Naive thymus-derived CD8-positive, alpha-beta T cell (primary cell): ENCODE data around the gene FAM234A. TPM values are rescaled to one million over a fixed set of nuclear protein-coding genes. Genes with fewer than 3 reads are reported as not detected.

Experiments
- ATAC-seq, 2 donors: fragments of 150-1000 bp; cut with Tn5 transposase in 1 of 2; sonication (Bioruptor Pico), chemical (Tn5 transposase) in 1 of 2; 1 replicate in 1 of 2; 2 replicates in 1 of 2; pipeline ENCODE4 v1.10.0; 2021; ENCODE audit warnings: mild to moderate bottlenecking in 2 of 2, moderate library complexity in 2 of 2
- POLR2A ChIA-PET: fragments of 350-600 bp; sonication (Branson Sonifier 250); formaldehyde crosslinking; loops from one replicate; lab custom pipeline; 2021; ENCODE audit warnings: antibody characterized with exemption; lab: Charles Lee
- DNase-seq, 10 donors: peaks; one replicate each; pipeline versions ENCODE4 v3.0.0 to v3.0.0-alpha.2; 2020 to 2022
- H3K27ac Mint-ChIP-seq, 10 donors: one replicate each; pipeline ENCODE4 v1.8.0; 2020 to 2022; ENCODE audit warnings: mild to moderate bottlenecking in 10 of 10, mixed read lengths in 10 of 10, moderate library complexity in 4 of 10, inconsistent platforms in 1 of 10
- H3K27me3 Mint-ChIP-seq, 5 donors: one replicate each; pipeline ENCODE4 v1.8.0; 2021 to 2022; ENCODE audit warnings: mixed read lengths in 5 of 5
- H3K36me3 Mint-ChIP-seq, 3 donors: one replicate each; pipeline ENCODE4 v1.8.0; 2020 to 2022; ENCODE audit warnings: mixed read lengths in 3 of 3, mild to moderate bottlenecking in 2 of 3, inconsistent platforms in 1 of 3
- H3K4me1 Mint-ChIP-seq, 4 donors: one replicate each; pipeline ENCODE4 v1.8.0; 2021 to 2022; ENCODE audit warnings: mixed read lengths in 4 of 4
- H3K4me3 Mint-ChIP-seq, 10 donors: one replicate each; pipeline ENCODE4 v1.8.0; 2020 to 2022; ENCODE audit warnings: mild to moderate bottlenecking in 10 of 10, mixed read lengths in 10 of 10, moderate library complexity in 6 of 10, inconsistent platforms in 1 of 10
- H3K9me3 Mint-ChIP-seq, 9 donors: one replicate each; pipeline ENCODE4 v1.8.0; 2020 to 2022; ENCODE audit warnings: mixed read lengths in 9 of 9, mild to moderate bottlenecking in 3 of 9, inconsistent platforms in 1 of 9, moderate library complexity in 1 of 9
- polyA plus RNA-seq, 3 donors: library from polyadenylated mRNA; unstranded; fragments of 300-500 nt; fragmentation: Illumina TruSeq; gene quantifications; one replicate each; pipeline ENCODE4 v1.2.3, GENCODE V29; 2021
- total RNA-seq, 8 experiments: library from RNA in 2 of 8; stranded (reverse) in 2 of 8; gene quantifications; one replicate each; pipeline ENCODE4 v1.2.3 and lab custom pipeline; 2021 to 2026

FAM234A gene
- total and polyA plus RNA-seq, 5 experiments from 2014 or later, result 18.8 to 46.5 (median 36.7) TPM

- no peak for ATAC-seq
- Mint-ChIP-seq H3K4me3 (no peak overlapping the region), H3K27me3 (no peaks in the 10 kb centered on the region), H3K4me1 (peaks cover 0 to 12% (median 8%) of the 10 kb centered on the region in 4 donors), H3K9me3 (no peaks in the 10 kb centered on the region), H3K27ac (no peak overlapping the region), H3K36me3 (peaks cover 0 to 62% (median 0%) of the 10 kb centered on the region in 3 donors)
- DNase-seq, result no peak
- POLR2A ChIA-PET, result interaction anchor here (1.0 kb wide), 1 partner anchor 50 kb away, joined by 3 read pairs; no protein-coding TSS in a partner anchor
These were observed 67.3 kb downstream of the FAM234A start for GRCh38 chr16:301950-302349.

DNA sequence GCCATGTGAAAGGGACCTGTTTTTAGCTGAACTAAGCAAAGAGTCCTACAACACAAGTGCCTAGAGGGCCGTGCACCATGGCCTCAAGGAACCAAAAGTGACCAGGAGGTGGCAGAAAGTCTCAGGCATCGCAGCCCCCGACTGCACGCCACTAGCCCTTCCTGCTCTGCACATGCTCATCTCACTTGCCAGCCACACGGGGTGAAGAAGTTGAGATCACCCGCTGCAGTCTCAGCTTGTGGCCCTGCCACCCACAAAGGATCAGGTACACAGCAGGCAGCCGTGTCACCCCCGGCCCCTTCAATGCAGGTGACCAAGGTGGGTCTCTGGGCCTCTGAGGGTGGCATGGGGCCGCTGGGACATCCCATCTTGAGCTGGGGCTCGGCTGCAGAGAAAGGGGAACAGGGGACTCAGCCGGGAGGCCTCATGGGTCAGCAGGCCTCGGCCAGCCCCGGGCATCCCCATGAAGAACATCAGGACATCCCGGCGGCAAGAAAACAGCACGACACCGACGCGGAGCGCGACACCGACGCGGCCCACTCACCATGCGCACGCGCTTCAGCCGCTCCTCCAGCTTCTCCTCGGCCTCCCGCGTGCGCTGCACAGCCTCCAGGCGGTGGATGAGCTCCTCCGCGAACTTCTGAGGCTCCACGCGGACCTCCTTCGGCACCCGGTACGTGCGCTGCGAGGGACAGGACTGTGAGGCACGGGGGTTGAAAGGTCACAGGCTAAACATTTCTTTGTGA is 69.3 kb downstream of the FAM234A start:
- ATAC-seq (peak; percentile 36 to 58), DNase-seq (peak in 1 of 10 donors; percentile 30)
- peaks cover 6 to 22% (median 14%) of the 10 kb centered on the region in 4 donors for H3K4me1 Mint-ChIP-seq
- POLR2A ChIA-PET, result interaction anchor here (1.1 kb wide), 1 partner anchor 74 kb away, joined by 3 read pairs; no protein-coding TSS in a partner anchor
- no peaks in the 10 kb centered on the region for H3K27me3 Mint-ChIP-seq
- H3K9me3 Mint-ChIP-seq, result no peaks in the 10 kb centered on the region
- peak overlapping the region in 4 of 10 donors; percentile 6 to 82 (median 16) for H3K27ac Mint-ChIP-seq
- no peak overlapping the region for H3K4me3 Mint-ChIP-seq
- H3K36me3 Mint-ChIP-seq, result peaks cover 0 to 62% (median 0%) of the 10 kb centered on the region in 3 donors

DNA sequence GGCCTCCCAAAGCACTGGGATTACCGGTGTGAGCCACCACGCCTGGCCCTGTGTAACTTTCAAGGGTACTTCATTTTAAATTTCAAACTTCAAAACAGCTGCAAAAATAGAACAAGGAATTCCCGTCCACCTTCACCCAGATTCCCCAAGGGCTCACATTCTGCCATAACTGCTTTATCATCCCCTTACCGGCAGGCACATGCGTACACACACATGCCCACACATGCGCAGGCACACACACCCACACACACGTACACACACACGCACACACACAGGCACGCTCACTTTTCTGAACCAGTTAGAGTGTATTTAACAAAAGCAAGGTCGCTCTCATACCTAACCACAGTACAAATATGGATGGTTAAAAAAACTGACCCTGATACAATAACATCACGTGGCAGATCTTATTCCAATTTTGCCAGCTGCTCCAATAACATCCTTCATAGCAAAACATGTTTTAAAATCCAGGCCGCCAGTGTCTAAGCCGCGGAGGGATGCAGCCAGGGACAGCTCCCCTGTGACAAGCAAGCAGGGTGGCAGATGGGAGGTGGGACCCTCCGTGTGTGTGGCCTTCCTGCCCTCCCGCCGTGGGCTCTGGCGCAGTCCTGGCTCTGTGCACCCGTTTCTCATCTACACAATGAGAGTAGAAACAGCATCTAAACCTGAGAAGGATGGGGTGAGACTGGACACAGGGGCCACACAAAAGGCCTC is 71.5 kb downstream of the FAM234A start:
- Mint-ChIP-seq H3K36me3 (peaks cover 0 to 66% (median 2%) of the 10 kb centered on the region in 3 donors), H3K27me3 (no peaks in the 10 kb centered on the region), H3K9me3 (no peaks in the 10 kb centered on the region), H3K4me3 (peak overlapping the region in 1 of 10 donors; percentile 4), H3K4me1 (peaks cover 12 to 34% (median 24%) of the 10 kb centered on the region in 4 donors), H3K27ac (peak overlapping the region in 6 of 10 donors; percentile 6 to 79 (median 42))
- DNase-seq (no peak), ATAC-seq (no peak)
- POLR2A ChIA-PET, result interaction anchor here (0.8 kb wide), 1 partner anchor 31 kb away, joined by 5 read pairs; no protein-coding TSS in a partner anchor

DNA sequence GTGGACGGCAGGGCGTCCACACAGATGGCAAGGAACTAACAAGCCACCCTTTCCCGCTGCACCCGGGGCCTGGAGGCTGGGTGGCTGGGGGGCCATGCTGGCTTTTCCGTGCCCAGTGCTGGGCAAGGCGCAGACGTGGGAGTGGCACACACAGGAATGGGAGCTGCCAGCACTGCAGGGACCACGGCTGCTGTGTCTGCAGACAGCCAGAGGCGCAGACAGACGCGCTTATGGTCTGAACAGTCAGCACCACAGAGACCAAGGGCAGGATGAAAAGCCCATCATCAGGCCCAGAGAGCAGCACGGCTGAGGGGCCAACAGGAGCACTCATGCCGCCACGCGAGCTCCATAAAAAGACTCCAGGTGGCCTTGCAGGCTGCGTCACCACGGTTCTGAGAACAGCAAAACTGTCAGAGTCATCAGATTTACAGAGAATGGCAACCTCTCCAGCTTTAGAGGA is 72.3 kb downstream of the FAM234A start:
- Mint-ChIP-seq H3K27ac (peak overlapping the region in 4 of 10 donors; percentile 10 to 41 (median 28)), H3K4me3 (peak overlapping the region in 1 of 10 donors; percentile 14), H3K36me3 (peaks cover 0 to 69% (median 2%) of the 10 kb centered on the region in 3 donors), H3K9me3 (no peaks in the 10 kb centered on the region), H3K27me3 (no peaks in the 10 kb centered on the region), H3K4me1 (peaks cover 14 to 35% (median 24%) of the 10 kb centered on the region in 4 donors)
- POLR2A ChIA-PET, result interaction anchor here (0.6 kb wide), 1 partner anchor 63 kb away, joined by 7 read pairs; the partner anchor contains the start of gene MRPL28
- no peak for ATAC-seq
- no peak for DNase-seq

- H3K36me3 Mint-ChIP-seq, result peaks cover 0 to 71% (median 2%) of the 10 kb centered on the region in 3 donors
These were observed 73.2 kb downstream of the FAM234A start for GRCh38 chr16:307691-308312.

DNA sequence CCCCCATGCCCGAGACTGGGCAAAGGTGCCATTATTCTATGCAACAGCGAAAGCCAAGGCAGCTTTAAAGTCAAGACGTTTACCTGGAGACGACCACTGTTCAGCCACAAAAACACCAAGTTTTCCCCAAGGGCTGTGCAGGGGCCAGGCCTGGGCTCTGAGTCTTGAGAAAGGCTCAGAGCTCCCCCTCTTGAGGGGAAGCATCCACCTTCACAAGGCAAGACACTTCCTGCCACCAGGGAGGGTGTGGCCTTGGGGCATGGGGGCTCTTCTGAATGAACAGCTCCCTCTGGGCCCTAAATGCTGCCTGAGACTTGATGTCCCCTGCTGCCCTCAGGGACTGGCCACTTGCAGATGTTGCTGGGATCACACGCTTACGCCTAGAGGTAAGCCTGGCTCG is 74.9 kb downstream of the FAM234A start:
- peak overlapping the region in 7 of 10 donors; percentile 7 to 73 (median 27) for H3K4me3 Mint-ChIP-seq
- H3K27me3 Mint-ChIP-seq, result no peaks in the 10 kb centered on the region
- peak overlapping the region; percentile 6 to 91 (median 72) for H3K27ac Mint-ChIP-seq
- ATAC-seq, result peak; percentile 91 to 99
- peak in 6 of 10 donors; percentile 20 to 70 (median 48) for DNase-seq
- POLR2A ChIA-PET, result interaction anchor here (0.6 to 2.0 kb wide), 5 partner anchors 10 to 1107 kb away, joined by 3 to 8 read pairs (median 5); partner anchors contain the start of gene FAM234A
- H3K4me1 Mint-ChIP-seq, result peaks cover 14 to 49% (median 24%) of the 10 kb centered on the region in 4 donors
- H3K36me3 Mint-ChIP-seq, result peaks cover 0 to 68% (median 2%) of the 10 kb centered on the region in 3 donors
- no peaks in the 10 kb centered on the region for H3K9me3 Mint-ChIP-seq

More at GRCh38 chr16:307691-308312, 73.2 kb downstream of the FAM234A start:
- Mint-ChIP-seq H3K27me3 (no peaks in the 10 kb centered on the region), H3K9me3 (no peaks in the 10 kb centered on the region), H3K27ac (peak overlapping the region in 3 of 10 donors; percentile 37 to 66 (median 46)), H3K4me3 (no peak overlapping the region), H3K4me1 (peaks cover 14 to 42% (median 26%) of the 10 kb centered on the region in 4 donors)
- POLR2A ChIA-PET, result interaction anchor here (0.6 kb wide), 1 partner anchor 41 kb away, joined by 4 read pairs; no protein-coding TSS in a partner anchor
- no peak for ATAC-seq
- no peak for DNase-seq

DNA sequence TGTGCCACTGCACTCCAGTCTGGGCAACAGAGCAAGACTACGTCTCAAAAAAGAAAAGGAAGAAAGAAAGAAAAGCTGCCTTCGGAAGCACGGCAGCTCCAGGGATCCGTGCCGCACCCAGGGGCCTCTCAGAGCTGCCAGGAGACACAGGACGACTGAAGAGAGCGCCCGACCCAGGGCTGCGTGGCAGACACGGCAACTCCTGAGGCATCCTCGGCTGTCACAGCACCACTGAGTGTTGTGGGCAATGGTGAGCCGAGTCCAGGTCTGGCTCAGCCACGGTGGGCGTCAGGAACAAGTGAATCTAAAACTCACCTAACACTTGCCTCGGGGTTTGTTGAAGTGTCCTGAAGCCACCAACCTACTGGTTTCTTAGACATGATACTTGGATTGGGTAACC is 77.1 kb downstream of the FAM234A start:
- POLR2A ChIA-PET, result no interaction called here
- DNase-seq (no peak), ATAC-seq (no peak)
- Mint-ChIP-seq H3K9me3 (no peaks in the 10 kb centered on the region), H3K4me3 (no peak overlapping the region), H3K27ac (peak overlapping the region in 1 of 10 donors; percentile 25), H3K4me1 (peaks cover 11 to 57% (median 34%) of the 10 kb centered on the region in 4 donors), H3K27me3 (no peaks in the 10 kb centered on the region), H3K36me3 (peaks cover 0 to 62% (median 2%) of the 10 kb centered on the region in 3 donors)

- Mint-ChIP-seq H3K36me3 (peaks cover 0 to 56% (median 5%) of the 10 kb centered on the region in 3 donors), H3K4me3 (no peak overlapping the region), H3K4me1 (peaks cover 18 to 64% (median 34%) of the 10 kb centered on the region in 4 donors), H3K27ac (peak overlapping the region in 1 of 10 donors; percentile 60), H3K9me3 (no peaks in the 10 kb centered on the region), H3K27me3 (no peaks in the 10 kb centered on the region)
- DNase-seq, result no peak
- POLR2A ChIA-PET, result interaction anchor here (1.4 kb wide), 1 partner anchor 10 kb away, joined by 4 read pairs; no protein-coding TSS in a partner anchor
- ATAC-seq, result no peak
These were observed 79.7 kb downstream of the FAM234A start for GRCh38 chr16:314351-314750.

DNA sequence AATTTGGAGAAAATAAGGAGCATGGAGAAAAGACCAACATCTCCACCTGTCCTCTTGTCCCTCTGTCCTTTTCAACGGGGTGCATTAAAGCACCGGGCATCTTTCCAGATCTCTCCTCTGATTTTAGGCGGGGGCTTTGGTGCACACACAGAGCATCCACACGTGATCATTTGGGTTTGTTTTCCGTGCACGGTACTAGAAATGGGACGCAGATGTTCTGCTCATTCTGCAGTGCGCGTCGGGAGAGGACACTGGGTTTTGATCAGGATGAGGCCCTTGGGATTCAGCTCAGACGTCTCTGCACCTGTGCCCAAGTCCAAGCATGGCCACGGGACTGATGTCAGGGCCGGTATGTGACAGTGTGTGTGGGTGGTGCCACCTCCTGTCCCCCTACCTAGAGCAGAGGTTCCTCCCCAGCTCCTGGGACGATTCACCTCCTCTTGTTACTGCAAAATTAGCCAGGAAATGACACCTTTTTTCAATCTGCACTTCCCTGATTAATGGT is 80.2 kb downstream of the FAM234A start:
- ATAC-seq, result no peak
- Mint-ChIP-seq H3K27me3 (no peaks in the 10 kb centered on the region), H3K4me3 (no peak overlapping the region)

More for the DNA sequence above, 80.2 kb downstream of the FAM234A start:
- peaks cover 0 to 56% (median 6%) of the 10 kb centered on the region in 3 donors for H3K36me3 Mint-ChIP-seq
- POLR2A ChIA-PET, result no interaction called here
- peaks cover 17 to 64% (median 35%) of the 10 kb centered on the region in 4 donors for H3K4me1 Mint-ChIP-seq
- H3K9me3 Mint-ChIP-seq, result no peaks in the 10 kb centered on the region
- DNase-seq, result no peak
- H3K27ac Mint-ChIP-seq, result peak overlapping the region in 5 of 10 donors; percentile 31 to 73 (median 60)
